Adrenal gland (tissue), 5 donors: ENCODE data around the gene TNRC18.

Experiments used
- POLR2A ChIP-seq, 2 donors: fragments of 450-650 bp; IDR thresholded peaks; one replicate each; pipeline ENCODE4 v1.6.1; 2017; ENCODE audit warnings: antibody characterized with exemption in 2 of 2, mild to moderate bottlenecking in 2 of 2, moderate library complexity in 1 of 2
- TF ChIP-seq, protein P1 (sequence below), 6 experiments: fragments of 450-650 bp in 4 of 6; fragments of 200-600 bp in 2 of 6; sonication (generic) in 1 of 6; IDR thresholded peaks; 1 replicate in 5 of 6; 2 replicates in 1 of 6; pipeline versions ENCODE4 v1.5.1 to v1.8.0; 2016 to 2021; ENCODE audit warnings: antibody characterized with exemption in 6 of 6, mild to moderate bottlenecking in 2 of 6, moderate library complexity in 1 of 6
- donor health status: DM: no; HTN: no; CAD: no.

DNA sequence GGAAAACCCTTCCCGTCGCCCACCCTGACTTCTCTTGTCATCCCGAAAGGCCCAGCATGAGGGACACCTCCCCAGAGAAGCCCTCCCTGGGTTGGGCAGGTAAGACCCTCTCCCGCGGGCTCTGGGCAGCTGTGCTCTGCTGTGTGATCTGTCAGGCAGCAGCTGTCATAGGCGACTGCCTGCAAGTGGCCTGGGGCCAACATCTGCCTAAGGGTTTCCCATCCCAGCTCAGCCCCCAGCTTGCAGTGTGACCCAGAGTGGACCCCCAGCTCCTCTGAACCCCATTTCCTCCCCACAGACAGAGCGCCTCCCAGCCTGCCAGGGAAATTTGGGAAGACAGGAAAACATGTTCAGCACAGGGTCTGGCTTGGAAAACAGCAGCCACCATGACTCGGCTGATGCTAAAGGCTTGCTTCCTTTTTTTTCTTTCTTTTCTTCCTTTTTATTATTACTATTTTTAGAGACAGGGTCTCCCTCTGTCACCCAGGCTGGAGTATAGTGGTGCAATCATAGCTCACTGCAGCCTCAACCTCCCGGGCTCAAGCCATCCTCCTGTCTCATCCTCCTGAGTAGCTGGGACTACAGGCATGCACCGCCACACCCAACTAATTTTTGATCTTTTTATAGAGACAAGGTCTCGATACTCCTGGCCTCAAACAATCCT lies 18.3 kb upstream of the TNRC18 start:
- TF ChIP-seq, protein P1, sequence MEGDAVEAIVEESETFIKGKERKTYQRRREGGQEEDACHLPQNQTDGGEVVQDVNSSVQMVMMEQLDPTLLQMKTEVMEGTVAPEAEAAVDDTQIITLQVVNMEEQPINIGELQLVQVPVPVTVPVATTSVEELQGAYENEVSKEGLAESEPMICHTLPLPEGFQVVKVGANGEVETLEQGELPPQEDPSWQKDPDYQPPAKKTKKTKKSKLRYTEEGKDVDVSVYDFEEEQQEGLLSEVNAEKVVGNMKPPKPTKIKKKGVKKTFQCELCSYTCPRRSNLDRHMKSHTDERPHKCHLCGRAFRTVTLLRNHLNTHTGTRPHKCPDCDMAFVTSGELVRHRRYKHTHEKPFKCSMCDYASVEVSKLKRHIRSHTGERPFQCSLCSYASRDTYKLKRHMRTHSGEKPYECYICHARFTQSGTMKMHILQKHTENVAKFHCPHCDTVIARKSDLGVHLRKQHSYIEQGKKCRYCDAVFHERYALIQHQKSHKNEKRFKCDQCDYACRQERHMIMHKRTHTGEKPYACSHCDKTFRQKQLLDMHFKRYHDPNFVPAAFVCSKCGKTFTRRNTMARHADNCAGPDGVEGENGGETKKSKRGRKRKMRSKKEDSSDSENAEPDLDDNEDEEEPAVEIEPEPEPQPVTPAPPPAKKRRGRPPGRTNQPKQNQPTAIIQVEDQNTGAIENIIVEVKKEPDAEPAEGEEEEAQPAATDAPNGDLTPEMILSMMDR (IDR thresholded peaks at IDR 0.05) = no peak
- no peak for TF ChIP-seq POLR2A (IDR thresholded peaks at IDR 0.05)
